SJSA1 (cell line): Measurements from ENCODE around the gene RNLS. TPM values are rescaled to one million over a fixed set of nuclear protein-coding genes. Genes with fewer than 3 reads are reported as not detected.

ENCODE experiments used
- DNase-seq, 2 experiments: peaks; one replicate each; pipeline ENCODE4 v3.0.0-alpha.2; 2015 to 2020; ENCODE audit warnings: low spot score in 2 of 2, low read depth in 1 of 2
- H3K27ac ChIP-seq: fragments of 250-450 bp; sonication (Bioruptor Pico); 2 replicates; pipeline ENCODE4 v1.5.1; 2020; ENCODE audit warnings: mild to moderate bottlenecking, moderate library complexity
- H3K27me3 ChIP-seq: fragments of 250-450 bp; sonication (Bioruptor Pico); replicated peaks from 2 replicates; pipeline ENCODE4 v1.5.1; 2020; ENCODE audit warnings: mild to moderate bottlenecking, moderate library complexity
- H3K36me3 ChIP-seq: fragments of 250-450 bp; sonication (Bioruptor Pico); 2 replicates; pipeline ENCODE4 v1.5.1; 2020; ENCODE audit warnings: mild to moderate bottlenecking
- H3K4me1 ChIP-seq: fragments of 250-450 bp; sonication (Bioruptor Pico); replicated peaks from 2 replicates; pipeline ENCODE4 v1.6.1; 2021; ENCODE audit warnings: mild to moderate bottlenecking
- H3K4me3 ChIP-seq: fragments of 250-450 bp; sonication (Bioruptor Pico); 2 replicates; pipeline ENCODE4 v1.5.1; 2020; ENCODE audit warnings: mild to moderate bottlenecking
- H3K9me3 ChIP-seq: fragments of 250-450 bp; sonication (Bioruptor Pico); replicated peaks from 2 replicates; pipeline ENCODE4 v1.5.1; 2020; ENCODE audit warnings: mild to moderate bottlenecking
- total RNA-seq: library from RNA; depleted of rRNA; stranded (reverse); fragments of >200 nt; shearing (Covaris generic); gene quantifications from 2 replicates; pipeline ENCODE4 v1.2.3, GENCODE V29; 2014

Gene RNLS
- total RNA-seq, 1 experiment from 2014 or later = not detected

DNA sequence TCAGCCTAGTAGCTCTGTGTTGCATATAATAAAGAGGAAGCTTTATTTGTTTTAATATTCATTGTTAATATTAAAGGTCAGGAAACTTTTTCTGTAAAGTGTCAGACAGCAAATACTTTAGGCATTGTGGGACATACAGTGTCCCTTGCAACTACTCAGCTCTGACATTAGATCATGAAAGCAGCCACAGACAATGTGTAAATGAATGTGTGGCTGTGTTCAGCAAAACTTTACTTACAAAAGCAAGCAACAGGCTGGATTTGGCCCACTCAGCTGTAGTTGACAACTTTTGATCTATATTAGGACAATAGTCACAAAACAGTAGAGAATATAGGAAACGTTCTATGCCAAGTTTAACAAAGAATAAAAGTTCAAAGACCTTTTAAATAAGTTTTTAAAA lies 173.3 kb downstream of the RNLS start:
- no peak overlapping the region for H3K4me3 ChIP-seq
- no peaks in the 10 kb centered on the region for H3K36me3 ChIP-seq
- H3K4me1 ChIP-seq = no peaks in the 10 kb centered on the region
- no peak for DNase-seq
- H3K27ac ChIP-seq = no peak overlapping the region
- H3K9me3 ChIP-seq = no peaks in the 10 kb centered on the region
- H3K27me3 ChIP-seq = no peaks in the 10 kb centered on the region

GRCh38 chr10:88409236-88409635 lies 173.9 kb downstream of the RNLS start:
- Histone ChIP-seq H3K27ac (no peak overlapping the region), H3K9me3 (no peaks in the 10 kb centered on the region), H3K27me3 (no peaks in the 10 kb centered on the region), H3K4me1 (no peaks in the 10 kb centered on the region), H3K4me3 (no peak overlapping the region), H3K36me3 (no peaks in the 10 kb centered on the region)
- no peak for DNase-seq

GRCh38 chr10:88408096-88408495 lies 175.0 kb downstream of the RNLS start:
- Histone ChIP-seq H3K4me3 (no peak overlapping the region), H3K4me1 (no peaks in the 10 kb centered on the region), H3K36me3 (no peaks in the 10 kb centered on the region), H3K27ac (no peak overlapping the region), H3K27me3 (no peaks in the 10 kb centered on the region), H3K9me3 (no peaks in the 10 kb centered on the region)
- no peak for DNase-seq

- Histone ChIP-seq H3K27ac (no peak overlapping the region), H3K36me3 (no peaks in the 10 kb centered on the region), H3K27me3 (no peaks in the 10 kb centered on the region), H3K4me3 (no peak overlapping the region), H3K4me1 (no peaks in the 10 kb centered on the region), H3K9me3 (no peaks in the 10 kb centered on the region)
- no peak for DNase-seq
These were observed 179.0 kb downstream of the RNLS start for GRCh38 chr10:88404133-88404532.

- Histone ChIP-seq H3K27ac (no peak overlapping the region), H3K27me3 (no peaks in the 10 kb centered on the region), H3K4me1 (no peaks in the 10 kb centered on the region), H3K9me3 (no peaks in the 10 kb centered on the region), H3K4me3 (no peak overlapping the region), H3K36me3 (no peaks in the 10 kb centered on the region)
- DNase-seq = no peak
These were observed 181.3 kb downstream of the RNLS start for GRCh38 chr10:88401671-88402347.

DNA sequence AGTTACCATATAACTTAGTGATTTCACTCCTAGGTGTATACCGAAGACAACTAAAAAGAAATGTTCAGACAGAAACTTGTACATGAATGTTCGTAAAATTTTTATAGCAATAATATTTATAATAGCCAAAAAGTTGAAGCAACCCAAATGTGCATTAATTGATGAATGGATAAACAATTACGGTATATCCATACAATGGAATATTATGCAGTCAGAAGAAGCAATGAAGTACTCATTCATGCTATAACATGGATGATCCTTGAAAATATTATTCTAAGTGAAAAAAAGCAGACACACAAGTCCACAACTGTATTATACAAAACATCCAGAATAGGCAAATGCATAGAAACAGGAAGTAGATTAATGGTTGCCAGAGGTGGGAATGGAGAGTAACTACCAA lies 183.9 kb downstream of the RNLS start:
- no peaks in the 10 kb centered on the region for H3K36me3 ChIP-seq
- no peak overlapping the region for H3K27ac ChIP-seq
- H3K4me1 ChIP-seq = no peaks in the 10 kb centered on the region
- no peak overlapping the region for H3K4me3 ChIP-seq
- DNase-seq = no peak
- no peaks in the 10 kb centered on the region for H3K9me3 ChIP-seq
- H3K27me3 ChIP-seq = no peaks in the 10 kb centered on the region

- no peak for DNase-seq
- no peaks in the 10 kb centered on the region for H3K4me1 ChIP-seq
- H3K9me3 ChIP-seq = no peaks in the 10 kb centered on the region
These were observed 187.4 kb downstream of the RNLS start for GRCh38 chr10:88395677-88396076.

DNA sequence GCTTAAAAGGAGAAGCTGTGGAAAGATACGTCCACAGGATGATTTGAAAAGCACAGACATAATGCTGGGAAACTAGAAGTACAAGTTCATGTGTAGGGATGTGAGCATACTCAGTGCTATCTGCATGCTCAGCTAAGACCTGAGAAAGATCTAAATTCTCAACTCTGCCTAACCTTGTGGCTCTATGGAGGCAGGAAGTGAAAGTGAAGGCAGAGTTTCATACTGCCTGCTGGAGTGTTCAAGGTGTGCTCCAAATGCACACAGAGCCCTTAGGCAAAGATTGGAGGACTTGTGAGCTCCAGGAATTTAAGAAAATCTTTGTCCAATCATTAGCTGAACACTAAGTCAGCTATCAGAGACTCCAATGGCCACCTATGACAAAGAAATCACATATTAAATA lies 190.9 kb downstream of the RNLS start:
- no peaks in the 10 kb centered on the region for H3K36me3 ChIP-seq
- H3K4me3 ChIP-seq = no peak overlapping the region
- no peak overlapping the region for H3K27ac ChIP-seq
- no peaks in the 10 kb centered on the region for H3K4me1 ChIP-seq
- H3K9me3 ChIP-seq = no peaks in the 10 kb centered on the region
- H3K27me3 ChIP-seq = no peaks in the 10 kb centered on the region
- no peak for DNase-seq

More at GRCh38 chr10:88395677-88396076, 187.4 kb downstream of the RNLS start:
- no peaks in the 10 kb centered on the region for H3K36me3 ChIP-seq
- no peak overlapping the region for H3K27ac ChIP-seq
- H3K27me3 ChIP-seq = no peaks in the 10 kb centered on the region
- no peak overlapping the region for H3K4me3 ChIP-seq

DNA sequence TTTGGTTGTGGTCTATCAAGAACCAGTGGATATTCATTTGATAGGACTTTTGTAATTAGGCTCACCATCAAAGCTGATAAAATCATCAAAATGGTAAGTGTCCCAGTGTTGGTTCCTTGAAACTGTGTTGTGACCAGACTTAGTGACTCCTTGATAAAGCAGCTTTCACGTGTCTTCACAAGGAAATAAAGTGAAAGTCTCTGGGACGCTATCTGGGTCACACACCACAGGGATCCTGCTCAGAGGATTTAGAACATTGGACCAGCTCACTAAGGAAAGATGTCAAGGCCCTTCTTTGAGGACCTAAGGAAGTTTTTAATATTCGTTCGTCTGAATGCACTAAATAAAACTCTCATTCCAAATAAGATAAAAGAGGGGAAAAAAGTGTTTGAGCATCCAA lies 193.1 kb downstream of the RNLS start:
- no peaks in the 10 kb centered on the region for H3K4me1 ChIP-seq
- no peaks in the 10 kb centered on the region for H3K36me3 ChIP-seq
- no peak for DNase-seq
- H3K27me3 ChIP-seq = no peaks in the 10 kb centered on the region
- no peak overlapping the region for H3K4me3 ChIP-seq
- H3K9me3 ChIP-seq = no peaks in the 10 kb centered on the region
- H3K27ac ChIP-seq = no peak overlapping the region

DNA sequence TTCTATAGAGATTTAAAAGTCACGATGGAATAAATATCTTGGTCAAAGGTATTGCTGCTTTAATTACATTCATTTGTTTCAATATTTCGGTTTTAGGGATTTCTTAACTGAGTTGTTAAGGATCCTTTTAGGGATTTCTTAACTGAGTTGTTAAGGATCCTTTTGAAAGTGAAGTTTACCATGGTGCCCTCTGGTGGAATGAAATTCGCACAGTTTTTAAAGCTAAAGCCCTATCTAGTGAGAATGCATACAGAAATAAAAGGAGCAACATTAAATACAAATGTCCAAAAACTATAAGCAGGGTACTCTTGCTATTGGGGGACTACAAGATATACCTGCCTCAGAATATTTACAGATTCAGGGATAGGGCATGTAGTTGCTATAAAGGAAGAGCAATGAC lies 193.7 kb downstream of the RNLS start:
- H3K27me3 ChIP-seq = no peaks in the 10 kb centered on the region
- DNase-seq = peak in 1 of 2 experiments; percentile 27
- no peaks in the 10 kb centered on the region for H3K9me3 ChIP-seq
- H3K4me3 ChIP-seq = no peak overlapping the region
- H3K4me1 ChIP-seq = no peaks in the 10 kb centered on the region
- H3K27ac ChIP-seq = no peak overlapping the region
- no peaks in the 10 kb centered on the region for H3K36me3 ChIP-seq

GRCh38 chr10:88388324-88388723 lies 194.8 kb downstream of the RNLS start:
- no peaks in the 10 kb centered on the region for H3K36me3 ChIP-seq
- no peaks in the 10 kb centered on the region for H3K4me1 ChIP-seq
- H3K27me3 ChIP-seq = no peaks in the 10 kb centered on the region
- no peaks in the 10 kb centered on the region for H3K9me3 ChIP-seq
- no peak overlapping the region for H3K4me3 ChIP-seq
- H3K27ac ChIP-seq = no peak overlapping the region
- no peak for DNase-seq

DNA sequence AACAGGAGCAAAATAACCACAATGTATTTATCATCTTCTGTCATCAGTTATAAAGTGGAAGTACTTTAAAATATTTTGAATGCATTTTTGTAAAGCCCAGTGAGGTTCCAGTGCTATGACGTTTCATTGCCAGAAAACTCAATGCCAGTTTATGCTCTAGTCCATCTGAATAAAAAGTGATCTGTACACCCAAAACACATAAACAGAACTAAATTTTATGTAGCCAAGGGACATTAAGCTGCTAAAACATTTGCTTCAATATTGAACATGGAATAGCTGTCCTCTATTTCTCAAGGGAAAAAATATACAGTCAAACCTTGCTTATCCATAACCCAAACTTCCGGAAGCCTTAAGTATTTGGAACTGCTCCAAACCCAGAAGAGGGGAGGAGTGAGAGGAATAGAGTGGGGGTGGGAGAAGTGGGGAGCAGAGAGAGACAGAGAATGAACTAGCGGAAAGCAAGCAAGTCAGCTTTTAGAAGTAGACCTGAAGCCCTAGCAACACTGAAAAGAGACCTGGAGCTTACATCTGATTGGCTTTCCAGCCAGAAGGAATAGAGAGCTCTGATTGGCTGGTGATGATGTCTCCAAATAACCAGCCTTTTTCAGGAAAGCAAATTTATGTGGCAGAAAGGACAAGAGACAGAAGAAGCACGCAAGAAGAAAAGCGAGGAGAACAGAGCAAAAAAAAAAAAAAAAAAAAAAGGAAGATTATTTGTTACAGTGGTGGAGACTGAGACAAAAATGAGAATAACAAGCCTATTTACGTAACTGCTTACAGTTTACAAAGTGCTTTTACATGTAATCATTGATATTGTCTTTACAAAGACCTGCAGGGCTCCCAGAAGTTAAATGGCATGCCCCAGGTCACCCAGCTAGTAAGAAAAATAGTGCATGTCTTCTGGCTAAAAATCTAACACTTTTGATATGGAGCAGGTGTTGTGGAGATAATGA lies 196.0 kb downstream of the RNLS start:
- Histone ChIP-seq H3K4me1 (no peaks in the 10 kb centered on the region), H3K4me3 (no peak overlapping the region), H3K36me3 (no peaks in the 10 kb centered on the region), H3K27ac (no peak overlapping the region), H3K27me3 (no peaks in the 10 kb centered on the region), H3K9me3 (no peaks in the 10 kb centered on the region)
- DNase-seq = no peak

DNA sequence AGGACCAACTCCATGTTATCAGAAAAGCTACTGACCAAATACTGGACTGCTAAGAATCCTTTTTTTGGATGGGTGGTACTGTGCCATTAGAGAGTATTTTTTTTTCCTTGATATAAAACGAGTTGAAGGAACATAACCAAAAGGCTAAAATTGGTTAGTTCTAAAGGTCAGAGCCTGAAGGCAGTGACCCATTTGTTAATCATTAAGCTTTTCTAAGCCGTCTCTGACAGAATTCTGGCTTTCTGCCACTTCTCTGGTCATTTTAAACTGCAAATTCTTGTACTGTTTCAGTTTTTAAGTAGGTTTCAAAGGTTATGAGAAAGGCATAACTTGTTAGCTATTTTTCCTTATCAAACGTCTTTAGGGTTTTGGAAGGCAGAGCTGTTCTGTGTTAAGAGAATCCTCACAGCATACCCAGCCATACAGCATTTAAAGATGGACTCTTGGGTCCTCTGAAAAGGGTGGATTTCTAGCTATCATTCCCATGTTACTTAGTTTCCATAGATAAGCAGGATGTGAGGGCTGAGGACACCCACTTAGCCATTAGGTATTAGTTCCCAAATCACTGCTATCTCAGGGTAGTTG lies 196.8 kb downstream of the RNLS start:
- Histone ChIP-seq H3K4me3 (no peak overlapping the region), H3K27ac (no peak overlapping the region), H3K4me1 (no peaks in the 10 kb centered on the region), H3K9me3 (no peaks in the 10 kb centered on the region), H3K36me3 (no peaks in the 10 kb centered on the region), H3K27me3 (no peaks in the 10 kb centered on the region)
- DNase-seq = no peak

DNA sequence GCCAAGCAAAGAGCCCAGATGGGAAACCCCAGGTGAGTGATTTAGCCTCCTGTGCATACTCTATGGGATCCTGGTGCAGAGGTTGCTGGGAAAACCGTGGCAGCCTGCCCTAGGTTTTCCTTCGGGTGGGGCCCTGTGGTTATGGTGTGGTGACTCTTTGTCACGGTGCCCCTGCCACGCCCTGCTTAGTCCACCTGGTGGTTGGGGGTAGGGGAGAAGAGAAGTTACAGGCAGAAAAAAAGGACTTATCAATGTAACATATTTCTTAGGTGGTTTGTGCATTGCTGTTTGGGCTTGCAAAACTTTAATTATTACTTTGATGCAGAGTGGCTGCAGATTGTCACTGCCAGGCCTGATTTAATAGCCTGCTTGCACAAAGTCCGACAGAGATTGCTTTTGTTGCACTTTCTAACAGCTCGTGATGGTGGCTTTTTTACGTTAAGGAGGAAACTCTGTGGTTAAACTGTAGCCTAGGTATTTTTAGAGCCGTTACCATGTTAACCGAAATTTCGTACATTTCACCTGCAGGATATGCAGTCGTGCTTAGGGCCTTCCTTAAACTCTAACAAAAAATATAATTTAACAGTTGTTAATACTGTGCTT lies 197.4 kb downstream of the RNLS start:
- Histone ChIP-seq H3K4me1 (no peaks in the 10 kb centered on the region), H3K36me3 (no peaks in the 10 kb centered on the region), H3K4me3 (no peak overlapping the region), H3K27me3 (no peaks in the 10 kb centered on the region), H3K27ac (no peak overlapping the region), H3K9me3 (no peaks in the 10 kb centered on the region)
- no peak for DNase-seq
